ENCODE data around the gene EML4. TPM values are rescaled to one million over a fixed set of nuclear protein-coding genes. Genes with fewer than 3 reads are reported as not detected.

EML4 gene
- polyA plus RNA-seq, 1 donor (not counting 4 experiments of a cell fraction or from before 2014, with no cell fraction given): 36.4 TPM

- dilution Hi-C loops (cut with MboI; ENCODE audit: extremely low pct_ligation_motif_present, low sequenced_read_pairs): no loop called here
- Histone ChIP-seq H3K4me1 (ENCODE audit: control insufficient read depth, extremely low read depth, insufficient read depth, low read length) (peaks cover 49% of the 10 kb centered on the region), H3K9me1 (ENCODE audit: control insufficient read depth, extremely low read depth, insufficient read depth, low read length) (no peaks in the 10 kb centered on the region), H3K9me3 (ENCODE audit: control insufficient read depth, low read depth, low read length) (no peaks in the 10 kb centered on the region), H3K27me3 (ENCODE audit: control insufficient read depth, extremely low read depth, insufficient read depth, low read length) (no peaks in the 10 kb centered on the region), H3K36me3 (ENCODE audit: control insufficient read depth in 2 of 2, extremely low read depth in 1 of 2, insufficient read depth in 2 of 2, low read length in 2 of 2) (no peaks in the 10 kb centered on the region), H4K20me1 (ENCODE audit: control insufficient read depth, extremely low read depth, insufficient read depth, low read length) (no peaks in the 10 kb centered on the region), H2AFZ (ENCODE audit: control insufficient read depth, low read length) (peak overlapping the region; percentile 44), H3K27ac (ENCODE audit: control insufficient read depth, insufficient read depth, low read length) (no peak overlapping the region), H3K4me3 (ENCODE audit: control insufficient read depth in 2 of 3, extremely low read depth in 1 of 3, insufficient read depth in 2 of 3, low read depth in 1 of 3, low read length in 3 of 3) (no peak overlapping the region), H3K79me2 (ENCODE audit: control insufficient read depth, insufficient read depth, low read length) (no peaks in the 10 kb centered on the region), H3K4me2 (ENCODE audit: control insufficient read depth, extremely low read depth, insufficient read depth, low read depth, low read length) (no peak overlapping the region), H3K9ac (ENCODE audit: control insufficient read depth, extremely low read depth, insufficient read depth, low read length) (no peak overlapping the region)
- FAIRE-seq (no peak), DNase-seq (ENCODE audit: low read depth, low spot score) (no peak)
- TF ChIP-seq CTCF (optimal IDR thresholded peaks at IDR 0.05 in 1 of 3, IDR thresholded peaks at IDR 0.05 in 1 of 3, conservative IDR thresholded peaks at IDR 0.05 in 1 of 3; ENCODE audit: extremely low read depth in 1 of 3, insufficient read depth in 2 of 3, low read length in 3 of 3) (no peak), EZH2 (IDR thresholded peaks at IDR 0.05; ENCODE audit: low read length) (no peak)
Measured at GRCh38 chr2:42369532-42370229, 200.5 kb downstream of the EML4 start.

- no peaks in the 10 kb centered on the region for H3K9me1 ChIP-seq (ENCODE audit: control insufficient read depth, extremely low read depth, insufficient read depth, low read length)
- no peaks in the 10 kb centered on the region for H4K20me1 ChIP-seq (ENCODE audit: control insufficient read depth, extremely low read depth, insufficient read depth, low read length)
- peak overlapping the region; percentile 11 to 72 (median 61) for H3K4me3 ChIP-seq (ENCODE audit: control insufficient read depth in 2 of 3, extremely low read depth in 1 of 3, insufficient read depth in 2 of 3, low read depth in 1 of 3, low read length in 3 of 3)
- no peaks in the 10 kb centered on the region for H3K9me3 ChIP-seq (ENCODE audit: control insufficient read depth, low read depth, low read length)
- H3K27me3 ChIP-seq (ENCODE audit: control insufficient read depth, extremely low read depth, insufficient read depth, low read length): no peaks in the 10 kb centered on the region
- peak overlapping the region; percentile 93 for H3K27ac ChIP-seq (ENCODE audit: control insufficient read depth, insufficient read depth, low read length)
- H2AFZ ChIP-seq (ENCODE audit: control insufficient read depth, low read length): peak overlapping the region; percentile 91
- dilution Hi-C loops (cut with MboI; ENCODE audit: extremely low pct_ligation_motif_present, low sequenced_read_pairs): no loop called here
- peak overlapping the region; percentile 92 for H3K4me2 ChIP-seq (ENCODE audit: control insufficient read depth, extremely low read depth, insufficient read depth, low read depth, low read length)
- H3K9ac ChIP-seq (ENCODE audit: control insufficient read depth, extremely low read depth, insufficient read depth, low read length): peak overlapping the region; percentile 78
- TF ChIP-seq EZH2 (IDR thresholded peaks at IDR 0.05; ENCODE audit: low read length): no peak
- peak in 1 of 3 experiments; percentile 11 for TF ChIP-seq CTCF (optimal IDR thresholded peaks at IDR 0.05 in 1 of 3, IDR thresholded peaks at IDR 0.05 in 1 of 3, conservative IDR thresholded peaks at IDR 0.05 in 1 of 3; ENCODE audit: extremely low read depth in 1 of 3, insufficient read depth in 2 of 3, low read length in 3 of 3)
- peaks cover 49% of the 10 kb centered on the region for H3K4me1 ChIP-seq (ENCODE audit: control insufficient read depth, extremely low read depth, insufficient read depth, low read length)
- no peaks in the 10 kb centered on the region for H3K36me3 ChIP-seq (ENCODE audit: control insufficient read depth in 2 of 2, extremely low read depth in 1 of 2, insufficient read depth in 2 of 2, low read length in 2 of 2)
- no peaks in the 10 kb centered on the region for H3K79me2 ChIP-seq (ENCODE audit: control insufficient read depth, insufficient read depth, low read length)
- FAIRE-seq (peak; percentile 98), DNase-seq (ENCODE audit: low read depth, low spot score) (peak; percentile 55)
Measured at GRCh38 chr2:42371611-42372473, 202.7 kb downstream of the EML4 start.

All from keratinocyte (primary cell).